BJ (cell line): Measurements from ENCODE around the gene NOX3. TPM values are rescaled to one million over a fixed set of nuclear protein-coding genes. Genes with fewer than 3 reads are reported as not detected.

Experiments
- CTCF ChIA-PET: fragments of 350-600 bp; formaldehyde crosslinking; extraction: SDS; loops from one replicate; lab custom pipeline; 2021; ENCODE audit warnings: antibody characterized with exemption, inconsistent platforms; lab: Yijun Ruan, JAX
- POLR2A ChIA-PET: fragments of 300-600 bp; sonication (Branson Sonifier 250); formaldehyde crosslinking; extraction: SDS; loops from one replicate; lab custom pipeline; 2021; ENCODE audit warnings: antibody characterized with exemption; lab: Charles Lee
- DNase-seq: peaks from one replicate; pipeline ENCODE4 v3.0.0-alpha.2; 2011; ENCODE audit warnings: low read depth
- H3K27me3 ChIP-seq: 2 replicates; pipeline ENCODE4 v1.6.0; 2011; ENCODE audit warnings: low read length; ENCODE audit not compliant: control insufficient read depth, insufficient read depth
- H3K36me3 ChIP-seq: 2 replicates; pipeline ENCODE4 v1.5.1; 2011; ENCODE audit warnings: low read length; ENCODE audit not compliant: control insufficient read depth, insufficient read depth
- H3K4me3 ChIP-seq: 2 replicates; pipeline ENCODE4 v1.5.1; 2011; ENCODE audit warnings: low read depth, mild to moderate bottlenecking, control low read depth, low read length
- CTCF ChIP-seq: IDR thresholded peaks from 2 replicates; pipeline ENCODE4 v1.5.1; 2011; ENCODE audit warnings: low read depth, mild to moderate bottlenecking, control low read depth, inconsistent platforms, low read length, moderate library complexity; ENCODE audit not compliant: insufficient read depth
- polyA minus RNA-seq: library from RNA; depleted of rRNA, polyadenylated mRNA; stranded (reverse); fragments of >200 nt; gene quantifications from 2 replicates; pipeline ENCODE4 v1.2.3, GENCODE V29; 2011; rRNA and poly(A)+ RNA removed
- polyA plus RNA-seq: library from polyadenylated mRNA; depleted of rRNA; stranded (reverse); fragments of >200 nt; gene quantifications from 2 replicates; pipeline ENCODE4 v1.2.3, GENCODE V29; 2011; rRNA removed

The NOX3 gene
- polyA plus RNA-seq, result not detected in 2 replicates
- polyA minus RNA-seq, result not detected in 2 replicates

GRCh38 chr6:155455766-155456165, at the start of gene NOX3:
Gene NOX3 (minus strand): TSS chr6:155455839. CDS start chr6:155455800, 39 bp downstream.
- ChIA-PET POLR2A (no interaction called here), CTCF (interaction anchor here (1.6 kb wide), 1 partner anchor 10 kb away, joined by 4 read pairs; no protein-coding TSS in a partner anchor)
- no peak within 1 kb of the TSS for H3K4me3 ChIP-seq
- DNase-seq, result no peak
- TF ChIP-seq CTCF, result no peak
- H3K36me3 ChIP-seq, result no peaks in the 10 kb centered on the region
- no peaks in the 10 kb centered on the region for H3K27me3 ChIP-seq

- no peaks in the 10 kb centered on the region for H3K36me3 ChIP-seq
- POLR2A ChIA-PET, result no interaction called here
- H3K27me3 ChIP-seq, result no peaks in the 10 kb centered on the region
- TF ChIP-seq CTCF, result no peak
- CTCF ChIA-PET, result interaction anchor here (0.8 to 3.7 kb wide), 5 partner anchors 10 to 165 kb away, joined by 3 to 12 read pairs (median 3); no protein-coding TSS in a partner anchor
- DNase-seq, result no peak
- no peak overlapping the region for H3K4me3 ChIP-seq
Observed at GRCh38 chr6:155504848-155505607, 49.4 kb upstream of the NOX3 start.

GRCh38 chr6:155502393-155502792, 46.8 kb upstream of the NOX3 start:
- Histone ChIP-seq H3K36me3 (no peaks in the 10 kb centered on the region), H3K4me3 (no peak overlapping the region), H3K27me3 (no peaks in the 10 kb centered on the region)
- TF ChIP-seq CTCF, result no peak
- DNase-seq, result no peak
- ChIA-PET CTCF (no interaction called here), POLR2A (no interaction called here)

- ChIA-PET POLR2A (no interaction called here), CTCF (interaction anchor here (1.8 to 7.6 kb wide), 2 partner anchors 30 to 172 kb away, joined by 6 to 75 read pairs; no protein-coding TSS in a partner anchor)
- no peak for DNase-seq
- H3K36me3 ChIP-seq, result no peaks in the 10 kb centered on the region; the same call in 1 of the 2 replicates
- no peak for TF ChIP-seq CTCF
- H3K27me3 ChIP-seq, result no peaks in the 10 kb centered on the region
- no peak overlapping the region for H3K4me3 ChIP-seq
Observed at GRCh38 chr6:155499574-155499973, 43.9 kb upstream of the NOX3 start.

- Histone ChIP-seq H3K4me3 (no peak overlapping the region), H3K36me3 (no peaks in the 10 kb centered on the region; the same call in 1 of the 2 replicates), H3K27me3 (no peaks in the 10 kb centered on the region)
- ChIA-PET POLR2A (no interaction called here), CTCF (interaction anchor here (1.7 to 7.6 kb wide), 4 partner anchors 31 to 182 kb away, joined by 5 to 75 read pairs (median 6); no protein-coding TSS in a partner anchor)
- no peak for DNase-seq
- TF ChIP-seq CTCF, result no peak
Observed at GRCh38 chr6:155498370-155498769, 42.7 kb upstream of the NOX3 start.
